ENCODE results near the gene KEAP1.
A peak's percentile ranks its signal among the peaks of the same experiment; 100 is the strongest.
"Not testable (repeated sequence)": the region's sequence is repeated elsewhere in the genome, so short reads cannot be mapped to it uniquely, and the experiment has no call there.

Gene KEAP1

DNA sequence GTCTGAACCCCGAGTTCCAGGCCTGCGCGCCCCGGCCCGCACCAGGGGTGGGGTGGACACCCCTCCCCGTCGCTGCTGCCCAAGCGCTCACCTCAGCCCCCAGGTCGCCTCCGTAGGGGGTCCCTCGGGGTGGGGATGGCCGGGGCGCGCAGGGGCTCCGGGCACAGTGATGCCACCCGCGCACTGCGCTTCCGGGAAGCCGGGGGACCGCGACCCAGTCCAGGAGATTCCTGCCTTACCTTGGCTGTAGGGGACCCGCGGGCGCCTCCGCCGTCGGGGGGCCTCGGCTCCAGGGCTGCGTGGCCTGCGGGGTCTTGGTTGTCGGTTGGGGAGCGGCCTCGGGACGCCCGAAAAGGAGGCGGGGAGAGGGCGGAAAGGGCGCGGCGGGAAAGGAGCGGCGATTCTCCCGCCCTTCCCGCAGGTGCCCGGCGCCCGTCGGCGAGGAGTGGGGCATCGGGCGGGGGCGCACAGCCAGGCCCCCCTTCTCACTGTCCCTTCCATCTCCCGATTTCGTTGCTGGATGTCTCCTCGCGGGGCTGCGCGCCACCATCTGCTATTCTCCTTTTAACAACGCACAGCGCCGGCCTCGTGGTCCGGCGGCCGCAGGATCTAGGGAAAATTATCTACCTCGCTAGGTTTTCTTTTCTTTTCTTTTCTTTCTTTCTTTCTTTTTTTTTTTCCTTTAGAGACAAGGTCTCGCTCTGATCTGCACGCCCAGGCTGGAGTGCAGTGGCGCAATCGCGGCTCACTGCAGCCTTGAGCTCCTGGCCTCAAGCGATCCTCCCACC is at the start of gene KEAP1:
Gene KEAP1 (minus strand): TSS at position 355 of the 788 bp plus-strand sequence. CDS start 3,323 bp downstream, outside the sequence.
- ATAC-seq = no peak

DNA sequence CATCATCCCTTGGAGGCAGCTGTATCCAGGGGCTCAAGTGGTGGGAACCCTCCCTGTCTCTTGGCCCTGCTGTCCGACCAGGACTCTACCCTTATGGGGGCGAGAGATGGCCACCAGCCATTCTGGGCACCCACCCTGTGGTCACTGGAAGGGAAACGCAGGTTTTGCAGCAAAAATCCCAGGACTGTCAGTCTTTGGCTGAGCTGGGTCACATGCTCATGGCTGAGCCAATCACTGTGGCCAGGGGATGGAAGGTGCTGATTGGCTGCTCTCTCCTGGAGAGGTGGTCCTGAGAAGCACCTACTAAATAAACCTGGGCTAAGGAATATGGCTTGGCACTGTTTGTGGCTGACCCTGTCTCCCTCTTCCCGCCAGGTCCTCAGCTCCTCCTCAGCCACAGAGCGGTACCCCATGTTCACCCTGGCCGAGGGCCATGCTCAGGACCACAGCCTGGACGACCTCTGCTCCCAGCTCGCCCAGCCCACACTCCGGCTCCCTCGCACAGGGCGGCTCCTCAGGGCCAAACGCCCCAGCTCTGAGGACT is 49.4 kb upstream of the KEAP1 start:
- ATAC-seq = peak; percentile 53 to 60

DNA sequence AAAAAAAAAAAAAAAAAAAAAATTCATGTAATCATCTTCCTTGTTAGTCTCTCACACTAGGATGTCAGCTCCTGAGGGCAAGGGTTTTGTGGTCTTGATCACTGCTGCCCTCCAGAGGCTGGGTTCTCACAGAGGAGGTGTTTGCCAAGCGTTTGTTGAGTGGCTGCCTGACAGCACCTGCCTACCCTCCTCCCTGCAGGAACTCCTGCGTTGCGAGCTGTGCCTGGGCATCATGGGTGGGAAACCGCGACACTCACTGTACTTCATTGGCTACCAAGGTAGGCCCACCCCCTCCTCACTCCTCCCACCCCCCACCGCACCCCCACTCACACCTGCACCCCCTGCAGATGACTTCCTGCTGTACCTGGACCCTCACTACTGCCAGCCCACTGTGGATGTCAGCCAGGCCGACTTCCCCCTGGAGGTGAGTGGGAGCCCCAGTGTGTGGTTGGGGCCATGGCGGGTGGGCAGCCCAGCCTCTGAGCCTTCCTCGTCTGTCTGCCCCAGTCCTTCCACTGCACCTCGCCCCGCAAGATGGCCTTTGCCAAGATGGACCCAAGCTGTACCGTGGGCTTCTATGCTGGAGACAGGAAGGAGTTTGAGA is 48.6 kb upstream of the KEAP1 start:
- ATAC-seq = peak in 1 of 2 donors; percentile 36

DNA sequence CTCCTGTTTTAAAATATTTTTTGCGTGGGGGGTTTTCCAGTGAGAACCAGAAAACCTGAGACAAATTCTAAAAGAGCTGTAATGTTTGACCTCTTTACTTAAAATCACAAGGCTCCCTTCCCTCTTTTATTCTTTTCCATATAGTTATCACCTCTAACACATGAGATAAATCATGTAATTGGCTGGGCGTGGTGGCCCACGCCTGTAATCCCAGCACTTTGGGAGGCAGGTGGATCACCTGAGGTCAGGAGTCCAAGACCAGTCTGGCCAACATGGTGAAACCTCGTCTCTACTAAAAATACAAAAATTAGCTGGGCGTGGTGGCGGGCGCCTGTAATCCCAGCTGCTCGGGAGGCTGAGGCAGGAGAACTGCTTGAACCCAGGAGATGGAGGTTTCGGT is 47.9 kb upstream of the KEAP1 start:
- not testable (repeated sequence) for ATAC-seq

DNA sequence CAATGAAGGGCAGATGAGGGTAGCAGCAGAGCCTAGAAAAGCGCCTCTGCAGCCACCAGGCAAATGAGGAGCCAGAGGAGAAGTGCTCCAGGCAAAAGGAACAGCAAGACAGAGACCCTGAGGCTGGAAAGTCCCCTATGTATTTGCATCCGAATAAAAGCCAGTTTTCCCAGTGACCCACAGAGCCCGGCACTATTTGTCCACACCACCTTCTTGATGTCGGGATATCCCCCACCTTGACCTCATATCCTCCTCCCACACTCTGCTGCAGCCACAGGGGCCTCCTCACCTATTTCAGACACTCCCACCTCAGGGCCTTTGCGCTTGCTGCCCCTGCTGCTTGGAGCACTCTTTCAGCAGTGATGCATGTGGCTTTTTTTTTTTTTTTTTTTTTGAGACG is 47.2 kb upstream of the KEAP1 start:
- ATAC-seq = no peak

DNA sequence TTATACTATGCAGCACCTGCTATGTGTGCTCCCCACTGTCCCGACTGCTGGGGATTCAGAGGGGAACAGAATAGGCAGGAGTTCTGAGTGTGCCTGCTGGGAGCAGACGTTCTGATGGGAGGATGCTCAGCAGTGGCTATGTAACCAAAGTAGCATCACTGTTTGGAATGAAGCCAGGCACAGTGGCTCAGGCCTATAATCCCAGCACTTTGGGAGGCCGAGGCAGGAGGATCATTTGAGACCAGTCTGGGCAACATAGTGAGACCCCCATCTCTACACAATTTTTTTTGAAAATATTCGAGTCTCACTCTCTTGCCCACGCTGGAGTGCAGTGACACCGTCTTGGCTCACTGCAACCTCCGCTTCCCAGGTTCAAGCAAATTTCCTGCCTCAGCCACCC is 46.6 kb upstream of the KEAP1 start:
- ATAC-seq = no peak

DNA sequence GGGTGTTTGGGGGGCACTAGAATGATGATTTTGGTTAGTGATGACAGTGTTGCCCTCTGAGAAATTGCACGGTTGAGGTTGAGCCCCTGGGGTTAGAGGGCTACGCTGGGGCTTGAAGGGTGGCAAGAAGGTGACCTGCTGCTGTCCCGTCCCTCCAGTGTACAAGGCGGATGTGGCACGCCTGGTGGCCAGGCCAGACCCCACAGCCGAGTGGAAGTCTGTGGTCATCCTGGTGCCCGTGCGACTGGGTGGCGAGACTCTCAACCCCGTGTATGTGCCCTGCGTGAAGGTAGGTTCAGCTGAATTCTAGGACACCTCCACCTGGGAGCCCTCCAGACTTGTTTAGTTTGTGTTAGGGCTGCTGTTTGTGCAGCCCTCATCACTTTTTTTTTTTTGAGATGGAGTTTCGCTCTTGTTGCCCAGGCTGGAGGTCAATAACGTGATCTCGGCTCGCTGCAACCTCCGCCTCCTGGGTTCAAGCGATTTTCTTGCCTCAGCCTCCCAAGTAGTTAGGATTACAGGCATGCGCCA is 45.7 kb upstream of the KEAP1 start:
- no peak for ATAC-seq

DNA sequence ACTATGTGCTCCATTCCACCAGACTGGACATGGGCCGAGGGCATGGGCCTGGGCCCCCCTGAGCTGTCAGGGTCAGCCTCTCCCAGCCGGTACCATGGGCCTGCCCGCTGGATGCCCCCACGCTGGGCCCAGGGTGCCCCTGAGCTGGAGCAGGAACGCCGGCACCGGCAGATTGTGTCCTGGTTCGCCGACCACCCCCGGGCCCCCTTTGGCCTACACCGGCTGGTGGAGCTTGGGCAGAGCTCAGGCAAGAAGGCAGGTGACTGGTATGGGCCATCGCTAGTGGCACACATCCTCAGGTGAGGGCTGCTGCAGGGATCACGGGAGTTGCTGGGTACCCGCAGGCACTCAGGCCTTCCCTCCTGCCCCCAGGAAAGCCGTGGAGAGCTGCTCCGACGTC is 43.7 kb upstream of the KEAP1 start:
- ATAC-seq = no peak

DNA sequence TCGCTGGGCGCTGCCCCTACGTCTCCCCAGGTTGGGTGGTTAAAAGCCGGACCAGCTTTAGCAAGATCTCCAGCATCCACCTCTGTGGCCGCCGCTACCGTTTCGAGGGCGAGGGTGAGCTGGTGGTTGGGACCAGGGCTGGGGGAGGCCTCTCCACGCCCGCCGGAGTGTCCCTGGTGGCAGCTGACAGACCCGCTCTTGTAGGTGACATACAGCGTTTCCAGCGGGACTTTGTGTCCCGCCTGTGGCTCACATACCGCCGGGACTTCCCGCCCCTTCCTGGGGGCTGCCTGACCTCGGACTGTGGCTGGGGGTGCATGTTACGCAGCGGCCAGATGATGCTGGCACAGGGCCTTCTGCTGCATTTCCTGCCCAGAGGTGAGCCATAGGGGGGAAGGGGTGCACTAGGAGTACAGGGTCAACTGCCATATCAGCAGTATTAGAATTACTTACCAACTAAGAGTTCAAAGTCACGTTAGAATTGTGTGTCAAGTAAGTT is 41.6 kb upstream of the KEAP1 start:
- no peak for ATAC-seq

DNA sequence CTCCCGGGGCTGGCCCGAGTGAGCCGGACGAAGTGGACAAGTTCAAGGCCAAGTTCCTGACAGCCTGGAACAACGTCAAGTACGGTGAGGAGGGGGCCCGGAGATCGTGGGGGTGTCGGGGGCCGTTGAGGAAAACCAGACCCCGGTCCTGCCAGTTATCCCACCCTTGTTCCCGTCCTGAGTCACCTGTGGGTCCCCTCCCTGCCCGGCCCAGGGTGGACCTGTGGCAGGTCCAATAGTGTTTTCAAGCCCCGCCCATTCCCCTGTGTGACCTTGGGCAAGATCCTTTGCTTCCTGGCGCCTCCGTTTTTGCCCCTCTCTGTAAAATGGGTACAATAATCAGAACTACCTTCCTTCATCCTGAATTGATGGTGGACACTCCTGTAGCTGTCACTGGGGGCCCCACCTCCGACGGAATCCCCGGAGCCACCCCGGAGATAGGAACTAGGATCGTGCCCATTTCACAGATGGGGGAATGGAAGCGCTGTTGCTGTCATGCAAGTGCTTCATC is 41.1 kb upstream of the KEAP1 start:
- peak in 1 of 2 donors; percentile 16 for ATAC-seq

DNA sequence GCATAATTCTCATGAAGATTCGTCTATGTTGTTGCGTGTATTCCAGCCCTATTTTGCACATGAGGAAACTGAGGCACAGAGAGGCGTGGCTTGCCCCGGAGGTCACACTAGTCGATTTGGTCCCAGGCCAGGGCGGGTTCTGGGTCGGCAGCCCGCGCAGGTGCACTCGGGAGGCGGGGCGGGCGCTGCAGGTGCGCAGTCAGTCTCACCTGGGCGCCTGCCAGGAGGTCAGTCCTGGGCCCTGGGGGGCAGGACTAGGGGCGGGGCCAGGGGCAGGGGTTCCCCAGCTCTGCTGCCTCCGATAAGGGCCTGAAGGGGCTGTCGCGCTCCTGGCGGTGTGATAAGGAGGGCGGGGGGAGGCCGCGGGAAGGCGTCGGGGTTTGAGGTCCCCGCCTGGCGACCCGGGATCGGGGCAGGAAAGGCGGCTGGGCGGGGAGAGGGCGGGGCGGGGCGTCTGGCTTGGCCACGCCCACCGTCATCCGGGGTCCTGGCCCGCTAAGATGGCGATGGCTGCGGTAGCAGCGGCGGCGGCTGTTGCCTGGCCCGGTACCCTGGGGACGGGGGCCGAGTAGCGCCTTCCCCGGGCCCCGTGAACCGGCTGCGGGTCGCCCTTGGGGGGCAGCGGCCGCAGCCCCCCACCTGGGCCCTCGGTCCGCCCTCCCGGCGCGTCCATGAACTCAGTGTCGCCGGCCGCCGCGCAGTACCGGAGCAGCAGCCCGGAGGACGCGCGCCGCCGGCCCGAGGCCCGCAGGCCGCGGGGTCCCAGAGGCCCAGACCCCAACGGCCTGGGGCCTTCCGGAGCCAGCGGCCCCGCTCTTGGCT is 40.5 kb upstream of the KEAP1 start, which contains the start of gene ATG4D:
Gene ATG4D (plus strand): TSS at position 485 of the 822 bp plus-strand sequence. CDS start 187 bp downstream, at position 672.
- peak; percentile 87 to 88 for ATAC-seq

DNA sequence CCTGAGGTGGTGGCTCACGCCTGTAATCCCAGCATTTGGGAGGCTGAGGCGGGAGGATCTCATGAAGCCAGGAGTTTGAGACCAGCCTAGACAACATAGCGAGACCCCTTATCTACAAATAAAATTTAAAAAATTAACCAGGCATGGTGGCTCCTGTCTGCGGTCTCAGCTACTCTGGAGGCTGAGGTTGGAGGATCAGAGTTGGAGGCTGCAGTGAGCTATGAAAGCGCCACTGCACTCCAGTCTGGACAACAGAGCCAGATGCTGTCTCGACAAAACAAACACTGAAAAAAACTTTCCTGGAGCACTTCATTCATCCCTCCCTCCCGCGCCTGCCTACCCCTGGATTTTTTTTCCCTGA is 39.9 kb upstream of the KEAP1 start:
- no peak for ATAC-seq

DNA sequence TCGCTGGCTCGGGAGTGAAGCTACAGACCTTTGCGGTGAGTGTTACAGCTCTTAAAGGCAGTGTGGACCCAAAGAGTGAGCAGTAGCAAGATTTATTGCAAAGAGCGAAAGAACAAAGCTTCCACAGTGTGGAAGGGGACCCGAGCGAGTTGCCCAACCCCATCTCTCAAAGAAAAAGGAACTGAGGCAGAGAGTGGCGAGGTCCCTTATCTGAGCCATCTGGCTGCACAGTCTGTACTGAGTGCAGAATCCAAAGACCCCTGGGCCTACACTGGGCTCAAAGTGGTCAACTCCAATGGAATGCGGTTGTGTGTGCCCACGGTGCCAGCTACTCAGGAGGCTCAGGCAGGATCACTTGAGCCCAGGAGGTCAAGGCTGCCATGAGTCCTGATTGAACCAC is 35.9 kb upstream of the KEAP1 start:
- not testable (repeated sequence) for ATAC-seq

DNA sequence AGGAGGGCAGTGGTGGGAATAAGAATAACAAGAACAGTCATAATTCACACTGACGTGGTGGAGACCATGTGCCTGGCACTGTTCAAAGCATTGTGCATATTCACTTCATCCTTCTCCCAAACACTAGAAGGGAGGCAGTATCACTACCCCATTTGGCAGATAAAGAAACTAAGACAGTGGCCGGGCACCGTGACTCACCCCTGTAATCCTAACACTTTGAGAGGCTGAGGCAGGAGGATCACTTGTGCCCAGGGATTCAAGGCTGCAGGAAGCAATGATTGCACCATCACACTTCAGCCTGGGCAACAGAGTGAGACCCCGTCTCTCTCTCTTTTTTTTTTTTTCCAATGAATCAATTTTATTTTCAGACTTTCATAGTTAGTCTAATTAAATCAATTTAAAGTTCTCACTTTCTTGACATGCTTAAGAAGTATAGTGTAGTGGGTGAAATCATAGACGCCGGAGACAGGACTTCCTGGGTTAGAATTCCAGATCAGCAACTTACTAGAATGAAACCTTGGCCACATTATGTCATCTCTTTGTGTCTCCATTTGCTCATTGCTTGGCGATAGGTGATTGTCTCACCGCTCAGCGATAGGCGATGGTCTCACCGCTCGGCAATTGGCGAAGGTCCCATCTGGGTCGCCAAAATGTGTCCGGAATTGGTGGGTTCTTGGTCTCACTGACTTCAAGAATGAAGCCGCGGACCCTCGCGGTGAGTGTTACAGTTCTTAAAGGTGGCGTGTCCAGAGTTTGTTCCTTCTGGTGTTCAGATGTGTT is 35.2 kb upstream of the KEAP1 start:
- no peak for ATAC-seq

DNA sequence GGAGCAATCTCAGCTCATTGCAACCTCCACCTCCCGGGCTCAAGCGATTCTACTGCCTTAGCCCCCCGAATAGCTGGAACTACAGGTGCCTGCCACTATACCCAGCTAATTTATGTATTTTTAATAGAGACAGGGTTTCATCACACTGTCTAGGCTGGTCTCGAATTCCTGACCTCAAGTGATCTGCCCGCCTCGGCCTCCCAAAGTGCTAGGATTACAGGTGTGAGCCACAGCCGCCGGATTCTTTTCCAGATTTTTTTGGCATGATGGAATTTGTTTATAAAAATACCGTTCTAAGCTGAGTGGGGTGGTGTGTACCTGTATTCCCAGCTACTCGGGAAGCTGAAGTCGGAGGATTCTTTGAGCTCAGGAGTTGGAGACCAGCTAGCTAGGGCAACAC is 34.5 kb upstream of the KEAP1 start:
- no peak for ATAC-seq

DNA sequence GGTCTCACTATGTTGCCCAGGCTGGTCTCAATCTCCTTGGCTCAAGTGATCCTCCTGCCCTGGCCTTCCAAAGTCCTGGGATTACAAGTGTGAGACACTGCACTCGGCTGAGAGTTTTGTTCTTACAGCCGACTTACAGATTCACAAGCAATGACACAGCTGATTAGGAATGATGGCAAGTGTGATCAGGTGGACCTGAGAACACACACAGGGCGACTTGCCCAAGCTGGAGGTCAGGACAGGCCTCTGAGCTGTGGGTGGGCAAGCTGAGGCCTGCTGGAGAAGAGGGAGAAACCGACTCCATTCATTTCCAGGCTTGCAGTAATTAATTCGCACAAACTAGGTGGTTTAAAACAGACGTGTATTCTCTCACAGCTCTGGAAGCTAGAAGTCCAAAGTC is 32.5 kb upstream of the KEAP1 start:
- ATAC-seq = no peak

DNA sequence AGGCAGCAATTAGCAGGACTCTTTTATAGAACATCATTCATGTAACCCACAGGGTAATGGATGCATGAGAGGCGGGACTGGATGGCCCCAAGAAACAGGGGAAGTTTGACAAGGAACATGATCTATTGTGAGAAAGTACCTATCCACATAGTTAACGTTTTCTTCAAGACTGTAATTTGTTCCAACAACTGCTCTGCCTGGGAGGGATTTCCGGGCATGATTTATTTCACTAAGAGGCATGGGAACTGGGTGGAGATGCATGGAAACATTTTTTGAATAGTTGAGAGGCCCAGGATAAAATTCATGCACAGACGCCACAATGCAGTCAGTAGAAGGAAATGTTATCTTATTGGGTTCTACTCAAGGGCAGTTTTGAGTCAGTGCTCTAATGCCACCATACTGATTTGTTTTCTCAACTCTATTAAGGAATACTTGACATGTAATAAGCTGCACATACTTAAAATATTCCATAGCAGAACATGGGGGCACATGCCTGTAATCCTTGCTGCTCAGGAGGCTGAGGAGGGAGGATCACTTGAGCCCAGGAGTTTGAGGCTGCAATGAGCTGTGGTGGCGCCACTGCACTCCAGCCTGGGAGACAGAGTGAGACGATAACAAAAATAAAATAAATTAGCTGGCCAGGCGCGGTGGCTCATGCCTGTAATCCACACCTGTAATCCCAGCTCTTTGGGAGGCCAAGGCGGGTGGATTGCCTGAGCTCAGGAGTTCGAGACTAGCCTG is 30.7 kb upstream of the KEAP1 start:
- ATAC-seq = no peak

DNA sequence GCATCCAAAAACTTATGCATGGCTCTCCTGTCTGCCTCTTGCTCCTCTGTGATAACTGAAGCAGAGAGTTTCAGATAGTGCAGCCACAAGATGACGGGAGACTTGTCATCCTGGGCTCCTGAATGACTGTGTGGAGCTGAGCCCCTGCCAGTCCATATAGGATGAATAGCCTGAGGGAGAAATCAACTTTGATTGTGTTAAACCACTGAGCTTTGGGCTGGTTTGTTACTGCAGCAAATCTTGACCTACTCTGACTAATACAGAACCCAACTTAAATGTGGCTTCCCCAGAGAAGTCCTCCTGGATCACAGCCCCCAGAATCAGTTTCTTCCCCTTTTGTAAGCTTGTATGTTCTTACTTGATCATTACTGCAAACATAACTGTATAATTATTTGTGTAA is 29.3 kb upstream of the KEAP1 start:
- ATAC-seq = no peak

DNA sequence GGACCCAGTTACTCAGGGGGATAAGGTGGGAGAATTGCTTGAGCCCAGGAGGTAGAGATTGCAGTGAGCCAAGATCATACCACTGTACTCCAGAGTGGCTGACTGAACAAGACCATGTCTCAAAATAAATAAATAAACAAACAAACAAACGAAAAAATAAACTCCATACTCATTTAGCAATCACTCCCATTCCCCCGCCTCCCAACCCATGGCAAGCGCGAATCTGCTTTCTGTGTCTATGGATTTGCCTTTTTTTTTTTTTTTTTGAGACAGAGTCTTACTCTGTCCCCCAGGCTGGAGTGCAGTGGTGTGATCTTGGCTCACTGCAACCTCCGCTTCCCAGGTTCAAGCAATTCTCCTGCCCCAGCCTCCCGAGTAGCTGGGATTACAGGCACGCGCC is 23.7 kb upstream of the KEAP1 start:
- not testable (repeated sequence) for ATAC-seq

DNA sequence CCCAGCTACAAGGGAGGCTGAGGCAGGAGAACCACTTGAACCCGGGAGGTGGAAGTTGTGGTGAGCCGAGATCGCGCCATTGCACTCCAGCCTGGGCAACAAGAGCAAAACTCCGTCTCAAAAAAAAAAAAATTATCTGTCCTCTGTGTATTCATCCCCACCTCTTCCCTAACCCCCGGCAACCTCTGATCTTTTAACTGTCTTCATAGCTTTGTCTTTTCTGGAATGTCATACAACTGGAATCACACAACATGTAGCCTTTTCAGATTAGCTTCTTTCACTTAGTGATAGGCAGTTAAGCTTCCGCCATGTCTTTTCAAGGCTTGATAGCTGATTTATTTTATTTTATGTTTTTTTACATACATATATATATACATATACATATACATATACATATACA is 22.5 kb upstream of the KEAP1 start:
- ATAC-seq = no peak

DNA sequence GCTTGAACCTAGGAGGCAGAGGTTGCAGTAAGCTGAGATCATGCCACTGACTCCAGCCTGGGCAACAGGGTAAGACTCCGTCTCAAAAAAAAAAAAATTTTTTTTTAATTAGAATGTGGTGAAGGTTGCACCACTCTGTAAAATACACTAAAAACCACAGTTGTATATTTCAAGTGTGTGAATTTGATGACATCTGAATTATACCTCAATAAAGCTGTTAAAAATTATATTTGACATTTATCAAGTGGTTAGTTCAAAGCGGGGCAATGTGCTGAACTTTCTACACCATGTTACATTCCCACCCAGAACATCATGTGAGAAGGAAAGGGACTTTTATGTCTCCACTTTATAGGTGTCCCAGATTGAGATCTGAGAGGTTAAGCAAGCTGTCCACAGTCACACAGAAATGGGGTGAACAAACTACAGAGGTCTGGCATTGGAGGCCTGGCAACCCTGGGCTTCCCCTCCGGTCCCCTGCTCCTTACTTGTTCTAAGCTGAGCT is 20.0 kb upstream of the KEAP1 start:
- no peak for ATAC-seq

Measured in activated CD4-positive, CD25-positive, alpha-beta regulatory T cell treated with anti-CD3 and anti-CD28 coated beads, Interleukin-2, amount 50 U/mL, for 24 hours (primary cell).